Measurements from ENCODE around the gene LRCOL1. TPM values are rescaled to one million over a fixed set of nuclear protein-coding genes. Genes with fewer than 3 reads are reported as not detected.

The LRCOL1 gene
- total and polyA plus RNA-seq, 10 of the 15 experiments (the other 5 are each of a cell fraction or from before 2014, with no cell fraction given): not detected

DNA sequence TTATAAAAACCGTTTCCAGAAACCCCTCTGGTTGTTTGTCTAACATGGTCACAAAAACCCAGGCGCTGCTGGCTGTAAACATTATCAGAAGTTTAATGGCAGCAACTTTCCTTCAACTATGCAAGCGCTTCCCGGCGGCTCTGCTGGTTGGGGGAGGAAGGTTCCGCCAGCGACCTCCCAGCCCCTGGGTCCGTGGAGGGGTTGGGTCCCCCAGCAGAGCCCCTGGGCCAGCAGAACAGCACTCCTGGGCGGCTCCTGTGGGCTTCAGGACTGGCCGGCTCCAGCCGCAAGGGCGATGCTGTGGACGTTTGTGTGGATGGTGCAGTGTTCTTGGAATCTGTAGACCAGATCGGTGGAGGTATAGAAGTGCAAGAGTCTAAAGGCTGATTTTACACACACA, 26.0 kb downstream of the LRCOL1 start (continued):
- no peak for TF ChIP-seq ZBTB40 (IDR thresholded peaks at IDR 0.05; ENCODE audit: borderline replicate concordance)
- TF ChIP-seq SREBF2 (IDR thresholded peaks at IDR 0.05; ENCODE audit: low read length): no peak
- no peak for TF ChIP-seq IRF4 (IDR thresholded peaks at IDR 0.05; ENCODE audit: low read depth, low read length)
- TF ChIP-seq MLLT1 (IDR thresholded peaks at IDR 0.05): no peak
- no peak for TF ChIP-seq ASH2L (IDR thresholded peaks at IDR 0.05; ENCODE audit: borderline replicate concordance, low read depth)
- no peak for TF ChIP-seq HCFC1 (IDR thresholded peaks at IDR 0.05; ENCODE audit: low read length)
- TF ChIP-seq SUPT20H (IDR thresholded peaks at IDR 0.05; ENCODE audit: borderline replicate concordance, control insufficient read depth, low read depth, low read length): no peak

DNA sequence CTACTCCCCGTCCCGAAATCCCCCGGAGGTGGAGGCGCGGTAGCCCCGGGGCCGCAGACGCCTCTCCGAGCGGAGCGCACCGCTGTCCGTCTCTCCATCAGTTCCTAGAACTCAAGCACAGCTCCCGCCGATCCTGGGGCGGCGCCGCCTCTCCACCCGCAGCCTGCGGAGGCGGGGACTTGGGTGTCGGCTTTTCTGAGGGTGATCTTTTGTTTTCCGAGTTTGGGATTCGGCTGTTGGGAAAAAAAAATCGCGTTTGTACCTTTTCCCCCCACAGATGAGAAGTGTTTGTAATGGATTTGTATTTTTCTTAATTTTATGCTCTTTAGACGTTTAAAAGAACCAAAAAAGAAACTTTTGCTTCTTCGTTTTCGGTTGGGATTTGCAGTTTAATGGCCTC, 26.6 kb downstream of the LRCOL1 start:
- H3K27ac ChIP-seq (ENCODE audit: control insufficient read depth, insufficient read depth): no peak overlapping the region
- no peaks in the 10 kb centered on the region for H3K36me3 ChIP-seq (ENCODE audit: control insufficient read depth in 2 of 2, insufficient read depth in 2 of 2, low read length in 1 of 2)
- ChIA-PET RAD21 (ENCODE audit: unreplicated experiment) (no interaction called here), POLR2A (no interaction called here), CTCF (no interaction called here), SMC1A (ENCODE audit: uncharacterized antibody, unreplicated experiment) (no interaction called here)
- H3K9me3 ChIP-seq (replicated peaks; ENCODE audit: control insufficient read depth, insufficient read depth, low read length): no peaks in the 10 kb centered on the region
- BruUV-seq (replicated peaks): TSS peak; percentile 64
- intact Hi-C loops (cut with micrococcal nuclease; ENCODE audit: unreplicated experiment): no loop called here
- no peaks in the 10 kb centered on the region for H3K4me1 ChIP-seq (ENCODE audit: control insufficient read depth, insufficient read depth, low read length)
- no peak overlapping the region for H3K4me3 ChIP-seq
- H4K20me1 ChIP-seq (ENCODE audit: control insufficient read depth, insufficient read depth): no peaks in the 10 kb centered on the region
- no peaks in the 10 kb centered on the region for H3K27me3 ChIP-seq (replicated peaks in 1 of 2; ENCODE audit: control insufficient read depth in 2 of 2, insufficient read depth in 2 of 2, low read length in 1 of 2)
- no peaks in the 10 kb centered on the region for H3K79me2 ChIP-seq (ENCODE audit: control insufficient read depth, insufficient read depth, low read length)
- H2AFZ ChIP-seq (ENCODE audit: control insufficient read depth, low read depth, low read length): no peak overlapping the region
- DNase-seq (ENCODE audit: low read depth, low spot score) (no peak), FAIRE-seq (no peak), ATAC-seq (no peak)
- in situ Hi-C loops (cut with MboI): no loop called here
- no peak overlapping the region for H3K9ac ChIP-seq (ENCODE audit: control insufficient read depth, insufficient read depth, low read length)
- no peak overlapping the region for H3K4me2 ChIP-seq (ENCODE audit: control insufficient read depth, insufficient read depth)
- 94% methylated on average over 23 of the region's 29 CpGs for WGBS (ENCODE audit: insufficient coverage, insufficient replicate concordance, low lambda C conversion rate, missing lambda C conversion rate)
- TF ChIP-seq ZNF592 (IDR thresholded peaks at IDR 0.05) (no peak), PML (IDR thresholded peaks at IDR 0.05; ENCODE audit: low read length) (no peak), CBFB (IDR thresholded peaks at IDR 0.05; ENCODE audit: low read depth) (no peak), JUNB (IDR thresholded peaks at IDR 0.05) (no peak), POU2F2 (IDR thresholded peaks at IDR 0.05; ENCODE audit: borderline replicate concordance, low read depth, low read length) (no peak), TCF12 (IDR thresholded peaks at IDR 0.05; ENCODE audit: low read depth, low read length) (no peak), PBX3 (IDR thresholded peaks at IDR 0.05; ENCODE audit: insufficient replicate concordance, low read depth, low read length) (no peak)
